HG02798 (cell line): ENCODE data around the gene WDR55.
"Not testable (repeated sequence)": the region's sequence is repeated elsewhere in the genome, so short reads cannot be mapped to it uniquely, and the experiment has no call there.

Experiments used
- ATAC-seq: cut with Tn5 transposase; IDR thresholded peaks from one replicate; pipeline ENCODE4 v1.9.1; 2021; ENCODE audit warnings: mild to moderate bottlenecking; ENCODE audit not compliant: unreplicated experiment, poor library complexity

Gene WDR55

DNA sequence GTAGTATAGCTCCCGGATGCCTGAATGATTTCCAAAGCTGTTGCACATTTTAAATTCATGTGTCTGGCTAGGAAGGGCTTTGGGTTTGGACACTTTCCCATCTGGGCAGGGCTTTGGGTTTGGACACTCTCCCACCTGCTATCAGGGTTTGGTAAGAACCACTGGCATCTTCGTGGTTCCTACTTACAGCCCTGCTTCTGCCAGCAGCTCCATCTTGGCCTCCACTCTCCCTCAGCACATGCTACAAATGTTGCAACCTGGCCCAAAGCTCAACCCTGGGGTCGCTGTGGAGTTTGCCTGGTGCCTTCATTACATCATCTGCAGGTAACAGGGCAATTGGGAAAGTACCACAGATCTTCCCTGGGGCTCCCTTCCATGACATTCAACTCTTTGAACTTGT, 22.0 kb upstream of the WDR55 start:
- ATAC-seq, result no peak

- no peak for ATAC-seq
These were observed 17.7 kb upstream of the WDR55 start for GRCh38 chr5:140647042-140647419.

DNA sequence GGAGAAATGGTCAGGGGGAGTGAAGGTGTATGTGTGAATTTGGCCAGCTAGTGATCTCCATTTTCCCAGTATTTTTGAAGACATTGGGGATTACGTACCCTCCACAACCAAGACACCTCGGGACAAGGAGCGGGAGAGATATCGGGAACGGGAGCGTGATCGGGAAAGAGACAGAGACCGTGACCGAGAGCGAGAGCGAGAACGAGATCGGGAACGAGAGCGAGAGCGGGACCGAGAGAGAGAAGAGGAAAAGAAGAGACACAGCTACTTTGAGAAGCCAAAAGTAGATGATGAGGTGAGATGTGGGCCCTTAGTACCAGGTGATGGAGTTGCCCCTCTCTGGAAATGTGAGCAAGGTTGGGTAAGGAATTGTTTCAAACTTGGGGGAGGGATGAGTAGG, 5.8 kb upstream of the WDR55 start:
- ATAC-seq, result no peak

DNA sequence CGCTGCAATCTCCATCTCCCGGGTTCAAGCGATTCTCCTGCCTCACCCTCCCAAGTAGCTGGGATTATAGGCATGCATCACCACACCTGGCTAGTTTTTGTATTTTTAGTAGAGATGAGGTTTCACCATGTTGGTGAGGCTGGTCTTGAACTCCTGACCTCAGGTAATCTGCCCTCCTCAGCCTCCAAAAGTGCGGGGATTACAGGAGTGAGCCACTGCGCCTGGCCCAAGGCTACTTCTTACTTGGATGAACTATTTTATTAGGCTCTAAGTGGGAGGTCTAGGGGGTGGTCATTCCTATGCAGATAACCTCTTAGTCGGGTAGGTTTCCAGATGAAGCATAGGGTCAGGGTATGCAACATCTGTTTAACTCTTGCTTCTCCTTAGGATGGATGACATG, 4.3 kb upstream of the WDR55 start:
- not testable (repeated sequence) for ATAC-seq

- no peak for ATAC-seq
These were observed 710 bp upstream of the WDR55 start for GRCh38 chr5:140664030-140664358.

DNA sequence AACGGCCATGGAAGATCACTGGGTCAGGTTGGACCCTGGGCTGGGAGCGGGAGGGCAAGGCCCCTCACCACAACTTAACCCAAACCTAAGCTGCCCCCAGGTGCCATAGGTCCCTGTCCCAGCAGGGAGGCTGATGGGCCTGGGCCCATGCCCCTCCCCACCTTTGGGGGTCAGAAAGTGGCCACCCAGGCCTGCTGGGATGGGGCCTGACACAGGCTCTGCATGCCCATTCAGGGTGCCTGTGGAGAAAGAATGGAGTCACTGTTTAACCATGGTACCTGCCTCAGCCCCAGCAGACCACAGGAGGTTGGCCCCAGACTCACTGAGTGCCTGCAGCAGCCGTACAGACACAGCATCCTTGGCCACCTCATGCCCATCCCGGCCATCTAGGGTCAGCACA, 6.3 kb downstream of the WDR55 start:
- not testable (repeated sequence) for ATAC-seq

- ATAC-seq, result no peak
These were observed 6.9 kb downstream of the WDR55 start for GRCh38 chr5:140671472-140672125.

DNA sequence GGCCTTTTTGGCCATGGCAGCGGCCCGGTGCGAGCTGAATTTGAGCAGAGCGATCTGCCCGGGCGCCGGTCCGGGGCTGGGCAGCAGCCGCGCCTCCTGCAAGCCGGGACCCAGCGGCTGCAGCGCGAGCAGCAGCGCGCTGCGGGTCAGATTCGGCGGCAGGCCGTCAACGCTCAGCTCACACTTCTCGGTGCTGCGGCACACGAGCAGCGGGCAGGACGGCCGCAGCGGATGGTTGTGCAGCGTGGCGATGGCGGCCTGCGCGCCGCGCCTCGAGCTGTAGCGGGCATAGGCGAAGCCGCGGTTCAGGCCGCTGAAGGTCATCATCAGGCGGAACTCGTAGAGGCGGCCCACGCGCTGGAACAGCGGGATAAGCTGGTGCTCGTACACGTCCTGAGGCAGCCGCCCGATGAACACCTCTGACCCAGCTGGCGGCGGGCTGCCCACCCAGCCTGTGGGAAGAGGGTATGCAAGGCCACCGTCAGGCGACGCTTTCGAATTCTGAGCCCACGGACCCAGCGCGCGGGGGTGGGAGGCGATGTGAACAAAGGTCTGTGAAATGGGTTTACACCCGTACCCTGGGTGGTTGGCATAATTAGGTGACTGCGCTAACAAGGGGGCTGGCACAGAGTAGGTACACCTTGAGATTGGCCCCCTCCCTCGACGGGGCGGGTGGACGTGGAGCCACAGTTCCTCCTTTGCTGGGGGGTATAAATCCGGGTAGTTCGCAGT, 7.9 kb downstream of the WDR55 start:
- ATAC-seq, result no peak

DNA sequence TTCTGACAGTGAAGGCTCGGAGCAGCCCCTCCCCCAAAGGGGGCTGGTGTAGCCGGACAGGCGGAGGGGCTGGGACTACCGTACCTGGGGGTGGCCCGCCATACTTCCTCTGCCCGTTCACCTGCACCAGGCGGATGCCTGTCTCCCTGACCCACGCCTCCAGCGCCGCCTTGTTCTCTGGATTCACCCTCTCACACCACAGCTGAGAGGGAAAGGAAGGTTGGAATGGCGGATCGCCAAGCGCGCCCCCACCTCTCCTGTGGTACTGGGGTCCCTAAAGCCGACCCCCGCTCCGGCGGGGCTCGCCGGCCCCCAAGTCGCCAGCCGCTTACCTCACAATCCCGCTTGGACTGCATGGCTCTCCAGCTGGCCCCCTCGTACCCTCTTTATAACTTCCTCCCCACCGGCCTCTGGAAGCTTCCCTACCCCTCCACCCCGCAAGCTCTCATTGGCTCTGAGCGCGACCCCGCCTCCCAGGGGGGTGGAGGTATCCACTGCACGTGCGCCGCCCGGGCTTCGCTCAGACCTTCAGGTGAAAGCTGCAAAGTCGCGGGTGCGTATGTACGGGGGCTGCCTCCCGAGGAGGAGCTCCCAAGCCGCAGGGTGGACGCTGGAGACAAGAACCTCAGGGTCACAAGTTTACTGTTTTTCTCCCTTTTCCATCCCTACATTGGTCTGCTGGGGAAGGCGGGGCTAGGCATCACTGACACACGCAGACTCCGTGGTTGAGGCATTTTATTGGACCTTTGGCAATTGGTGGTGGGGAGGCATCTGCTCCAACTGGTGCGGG, 8.7 kb downstream of the WDR55 start, which contains the start of gene DND1:
TSS of gene DND1 (minus strand) at position 390 of the 790 bp plus-strand sequence. CDS start at position 356, 34 bp downstream.
- no peak for ATAC-seq

GRCh38 chr5:140674211-140674610, 9.5 kb downstream of the WDR55 start:
- no peak for ATAC-seq

DNA sequence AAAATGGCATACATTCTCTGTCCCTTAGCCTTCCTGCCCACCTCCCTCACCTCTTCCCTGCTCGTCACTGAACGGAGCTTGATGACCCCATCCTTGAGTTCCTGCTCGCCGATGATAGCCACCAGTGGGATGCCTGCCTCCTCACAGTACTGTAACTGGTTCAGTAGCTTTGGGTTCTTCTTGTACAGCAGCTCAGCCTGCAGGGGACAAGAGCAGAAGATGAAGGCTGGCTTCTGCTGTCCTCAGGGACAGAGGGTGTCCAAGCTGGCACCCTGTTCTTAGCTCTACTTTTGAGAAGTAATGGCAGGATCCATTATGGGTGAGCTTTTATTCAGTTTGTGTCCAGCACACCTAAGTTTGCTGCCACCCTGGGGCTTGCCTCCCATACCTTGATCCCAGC, 9.9 kb downstream of the WDR55 start:
- no peak for ATAC-seq

DNA sequence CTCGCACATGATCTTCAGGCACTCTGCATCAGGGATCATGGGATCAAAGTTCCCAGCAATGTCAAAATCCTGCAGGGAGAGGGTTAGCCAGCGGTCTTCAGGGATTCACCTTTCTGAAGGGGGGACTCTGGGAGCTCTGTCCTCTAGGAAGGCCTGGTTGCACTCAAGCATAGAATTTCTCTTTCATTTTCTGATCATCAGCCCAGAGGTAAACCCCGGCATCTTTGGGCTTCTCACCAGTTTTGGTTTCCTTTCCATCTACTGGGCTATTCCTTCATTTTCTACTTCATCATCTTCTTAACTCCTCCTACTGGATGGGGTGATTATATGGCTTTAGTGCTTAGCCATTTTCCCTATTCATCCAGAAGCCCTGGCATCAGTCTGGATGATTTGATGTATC, 13.2 kb downstream of the WDR55 start:
- peak; percentile 63 for ATAC-seq

DNA sequence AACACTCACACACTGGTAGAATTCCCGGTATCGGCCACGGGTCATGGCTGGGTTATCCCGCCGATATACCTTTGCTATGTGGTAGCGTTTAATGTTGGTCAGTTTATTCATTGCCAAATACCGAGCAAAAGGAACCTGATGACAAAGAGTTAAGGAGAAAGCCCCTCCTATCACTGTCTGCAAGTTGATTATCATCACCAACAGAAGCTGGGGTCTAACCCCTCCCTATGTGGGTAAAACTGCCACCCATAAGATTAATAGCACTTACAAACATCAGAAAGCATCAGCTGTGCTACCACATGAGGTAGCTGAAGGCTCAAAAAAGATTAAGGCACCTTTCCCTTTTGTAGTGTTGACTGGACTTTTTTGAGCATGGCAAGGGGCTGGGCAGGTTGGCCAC, 14.3 kb downstream of the WDR55 start:
- no peak for ATAC-seq

DNA sequence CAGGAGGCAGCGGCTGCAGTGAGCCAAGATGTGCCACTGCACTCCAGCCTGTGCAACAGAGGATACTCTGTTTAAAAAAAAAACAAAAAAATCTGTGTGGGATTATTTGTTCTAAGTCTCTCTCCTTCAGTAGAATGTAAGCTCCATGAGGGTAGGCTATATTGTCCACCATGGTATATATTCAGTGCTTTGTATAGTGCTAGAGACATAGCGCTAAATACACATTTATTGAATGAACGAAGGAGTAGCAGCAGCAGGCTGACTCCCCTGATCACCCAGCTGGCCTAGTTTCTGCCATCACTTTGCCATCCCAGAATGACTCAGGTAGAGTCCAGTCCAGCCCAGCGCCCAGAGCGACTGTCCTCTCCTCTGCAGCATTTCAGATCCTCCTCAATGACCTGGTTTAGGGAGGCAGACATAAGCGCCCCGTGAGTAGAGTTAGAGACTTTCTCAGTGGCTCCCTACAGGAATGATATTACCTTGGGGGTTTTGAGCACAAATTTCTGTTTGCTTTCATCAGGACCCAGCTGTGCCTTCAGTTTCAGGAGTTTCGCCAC, 25.8 kb downstream of the WDR55 start:
- no peak for ATAC-seq

DNA sequence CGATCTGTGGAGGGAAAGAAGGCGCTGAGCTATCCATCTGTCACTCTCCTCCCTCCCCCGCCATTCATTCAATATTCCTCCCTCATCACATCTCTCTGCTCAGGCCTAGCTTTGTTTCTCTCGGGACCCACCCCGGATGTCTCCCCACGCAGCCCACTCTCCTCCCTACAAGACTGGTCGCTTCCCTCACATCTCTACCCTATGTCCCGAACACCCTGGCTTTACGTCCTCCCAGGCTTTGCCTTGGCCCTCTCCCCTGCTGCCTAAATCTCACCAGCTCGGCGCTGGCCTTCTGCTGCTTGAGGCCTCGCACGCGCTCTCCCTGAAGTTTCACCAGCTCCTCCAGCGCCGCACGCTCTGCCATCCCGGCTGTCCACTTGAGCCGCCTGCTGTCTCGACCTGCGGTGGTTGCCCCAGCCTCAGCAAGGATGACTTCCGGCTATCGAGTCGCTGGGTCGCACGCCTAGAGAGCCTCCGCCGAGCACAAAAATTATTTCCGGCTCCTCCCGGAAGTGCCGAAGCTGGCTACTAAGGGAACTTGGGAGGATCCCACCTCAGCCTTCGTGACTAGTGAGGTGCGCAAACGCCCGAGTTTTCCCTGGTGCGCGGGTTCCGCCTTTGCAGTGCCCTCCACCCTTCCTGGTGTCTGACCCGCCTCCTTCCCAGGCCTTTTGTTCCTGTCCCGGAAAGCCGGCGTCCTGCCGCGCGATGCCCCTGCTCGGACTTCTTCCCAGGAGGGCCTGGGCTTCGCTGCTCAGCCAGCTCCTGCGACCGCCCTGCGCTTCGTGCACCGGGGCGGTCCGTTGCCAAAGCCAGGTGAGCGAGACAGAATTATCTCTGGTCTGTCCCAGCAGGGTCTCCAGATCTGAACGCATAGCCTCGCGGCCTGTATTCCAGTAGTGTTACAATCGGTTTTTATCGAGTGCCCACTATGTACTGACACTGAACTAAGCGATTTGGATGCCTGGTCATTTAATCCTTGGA, 26.5 kb downstream of the WDR55 start, which contains the start of the genes HARS1 and HARS2:
TSS of gene HARS1 (minus strand) at position 430 of the 984 bp plus-strand sequence. CDS start at position 364, 66 bp downstream.
TSS of gene HARS2 (plus strand) at position 515 of the 984 bp plus-strand sequence. CDS start at position 709, 194 bp downstream.
- peak; percentile 97 for ATAC-seq

- ATAC-seq, result no peak
These were observed 29.6 kb downstream of the WDR55 start for GRCh38 chr5:140694276-140694675.

DNA sequence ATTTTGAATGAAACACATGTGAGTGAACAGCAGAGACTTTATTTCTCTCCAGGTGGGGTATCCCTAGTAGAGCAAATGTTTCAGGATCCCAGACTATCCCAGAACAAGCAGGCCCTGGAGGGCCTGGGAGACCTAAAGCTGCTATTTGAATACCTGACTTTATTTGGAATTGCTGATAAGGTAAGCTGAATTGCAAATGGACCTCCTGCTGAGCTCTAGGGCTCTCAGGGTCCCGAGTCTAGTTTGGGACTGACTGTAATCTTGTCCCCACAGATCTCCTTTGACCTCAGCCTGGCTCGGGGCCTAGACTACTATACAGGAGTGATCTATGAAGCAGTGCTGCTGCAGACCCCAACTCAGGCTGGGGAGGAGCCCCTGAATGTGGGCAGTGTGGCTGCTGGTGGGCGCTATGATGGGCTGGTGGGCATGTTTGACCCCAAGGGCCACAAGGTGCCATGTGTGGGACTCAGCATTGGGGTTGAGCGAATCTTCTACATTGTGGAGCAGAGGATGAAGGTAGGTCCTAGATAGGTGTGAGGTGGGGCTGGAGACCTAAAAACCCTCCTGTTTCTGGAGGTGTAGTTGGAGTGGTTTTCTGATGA, 32.3 kb downstream of the WDR55 start:
- ATAC-seq, result no peak

DNA sequence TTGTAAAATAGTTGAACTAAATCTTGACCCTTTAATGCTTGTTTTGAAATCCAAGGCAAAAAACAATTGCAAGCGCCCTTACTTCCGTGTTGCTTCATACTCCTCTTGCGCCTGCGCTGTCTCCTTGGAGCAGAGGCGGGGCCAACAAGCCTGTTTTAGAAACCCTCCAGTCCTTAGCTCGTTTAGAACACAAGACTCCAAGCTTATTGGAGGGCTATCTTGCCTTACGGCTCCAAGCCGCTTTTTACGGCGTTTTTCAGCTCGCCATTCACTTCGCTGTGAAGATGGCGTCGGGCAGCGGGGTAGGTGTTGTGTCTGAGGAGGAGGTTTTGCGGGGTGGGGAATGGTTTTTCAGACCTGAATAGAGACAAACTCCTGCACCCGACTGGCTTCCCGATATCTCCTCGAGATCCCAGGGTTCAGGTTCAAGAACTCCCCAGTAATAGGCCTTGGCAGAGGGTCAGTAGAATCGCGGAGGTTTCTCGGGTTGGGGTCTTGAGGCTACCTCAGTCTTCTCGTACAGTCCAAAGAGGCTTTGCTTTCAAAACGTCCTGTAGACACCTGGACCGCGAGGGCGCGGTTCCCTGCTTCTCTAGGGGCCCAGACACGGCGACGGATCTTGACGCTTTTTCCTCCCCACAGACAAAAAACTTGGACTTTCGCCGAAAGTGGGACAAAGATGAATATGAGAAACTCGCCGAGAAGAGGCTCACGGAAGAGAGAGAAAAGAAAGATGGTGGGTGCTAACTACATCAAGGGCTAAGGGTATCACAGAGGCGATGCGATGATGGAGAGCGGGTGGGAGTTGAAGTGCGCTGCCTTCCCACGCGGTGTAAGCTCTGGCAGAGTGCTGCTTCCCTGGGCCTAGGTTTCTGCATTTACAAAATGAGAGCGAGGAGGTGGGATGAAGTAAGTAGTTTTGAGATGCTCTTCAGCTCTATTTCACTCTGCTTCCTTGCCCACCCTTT, 35.8 kb downstream of the WDR55 start, which contains the start of gene ZMAT2:
TSS of gene ZMAT2 (plus strand) at position 271 of the 968 bp plus-strand sequence. CDS start at position 285, 14 bp downstream.
- ATAC-seq, result peak; percentile 98
